HEK293 (cell line): ENCODE measurements around the gene ATP13A1.

Experiments
- GLIS1 ChIP-seq: fragments of 450-650 bp; formaldehyde crosslinking; IDR thresholded peaks from 2 replicates; pipeline ENCODE4 v1.5.1; 2016; ENCODE audit warnings: missing biosample characterization, missing genetic modification characterization
- KLF1 ChIP-seq: fragments of 450-650 bp; formaldehyde crosslinking; IDR thresholded peaks from 2 replicates; pipeline ENCODE4 v1.5.1; 2016; ENCODE audit warnings: missing biosample characterization, missing genetic modification characterization
- KLF9 ChIP-seq: fragments of 450-650 bp; formaldehyde crosslinking; IDR thresholded peaks from 2 replicates; pipeline ENCODE4 v1.5.1; 2016; ENCODE audit warnings: missing biosample characterization, missing genetic modification characterization, low read depth
- SP2 ChIP-seq: fragments of 450-650 bp; formaldehyde crosslinking; IDR thresholded peaks from 2 replicates; pipeline ENCODE4 v1.5.1; 2016; ENCODE audit warnings: missing biosample characterization, missing genetic modification characterization
- ZBTB1 ChIP-seq: fragments of 450-650 bp; formaldehyde crosslinking; IDR thresholded peaks from 2 replicates; pipeline ENCODE4 v1.5.1; 2016; ENCODE audit warnings: missing biosample characterization, missing genetic modification characterization
- ZBTB20 ChIP-seq: fragments of 450-650 bp; formaldehyde crosslinking; IDR thresholded peaks from 2 replicates; pipeline ENCODE4 v1.5.1; 2016; ENCODE audit warnings: missing biosample characterization, missing genetic modification characterization
- ZBTB8A ChIP-seq: fragments of 450-650 bp; formaldehyde crosslinking; IDR thresholded peaks from 2 replicates; pipeline ENCODE4 v1.5.1; 2016; ENCODE audit warnings: missing biosample characterization, missing genetic modification characterization
- ZEB2 ChIP-seq: fragments of 450-650 bp; formaldehyde crosslinking; IDR thresholded peaks from 2 replicates; pipeline ENCODE4 v1.5.1; 2016; ENCODE audit warnings: missing biosample characterization, missing genetic modification characterization
- ZFHX2 ChIP-seq: fragments of 450-650 bp; formaldehyde crosslinking; conservative IDR thresholded peaks from 2 replicates; pipeline ENCODE4 v1.5.1; 2016; ENCODE audit warnings: missing biosample characterization, missing genetic modification characterization
- ZIC2 ChIP-seq: fragments of 450-650 bp; formaldehyde crosslinking; IDR thresholded peaks from 2 replicates; pipeline ENCODE4 v1.5.1; 2016; ENCODE audit warnings: missing biosample characterization, missing genetic modification characterization
- ZNF341 ChIP-seq: fragments of 450-650 bp; formaldehyde crosslinking; IDR thresholded peaks from 2 replicates; pipeline ENCODE4; 2016; ENCODE audit warnings: low read depth, missing biosample characterization, missing genetic modification characterization
- ZNF48 ChIP-seq: fragments of 450-650 bp; formaldehyde crosslinking; IDR thresholded peaks from 2 replicates; pipeline ENCODE4 v1.5.1; 2016; ENCODE audit warnings: missing biosample characterization, missing genetic modification characterization
- ZNF501 ChIP-seq: fragments of 450-650 bp; formaldehyde crosslinking; IDR thresholded peaks from 2 replicates; pipeline ENCODE4 v1.5.1; 2016; ENCODE audit warnings: missing biosample characterization, missing genetic modification characterization
- ZNF561 ChIP-seq: fragments of 450-650 bp; IDR thresholded peaks from 2 replicates; pipeline ENCODE4 v1.5.1; 2018; ENCODE audit warnings: missing biosample characterization, missing genetic modification characterization, borderline replicate concordance
- ZNF596 ChIP-seq: fragments of 450-650 bp; IDR thresholded peaks from 2 replicates; pipeline ENCODE4 v1.5.0; 2018; ENCODE audit warnings: missing biosample characterization, mild to moderate bottlenecking, missing genetic modification characterization, moderate library complexity
- TF ChIP-seq, protein P1 (sequence below): fragments of 450-650 bp; formaldehyde crosslinking; conservative IDR thresholded peaks from 2 replicates; pipeline ENCODE4 v1.5.1; 2016; ENCODE audit warnings: low read depth, missing biosample characterization, missing genetic modification characterization
- TF ChIP-seq, protein P2 (sequence below): fragments of 450-650 bp; formaldehyde crosslinking; IDR thresholded peaks from 2 replicates; pipeline ENCODE4 v1.5.1; 2016; ENCODE audit warnings: missing biosample characterization, missing genetic modification characterization
- TF ChIP-seq, protein P3 (sequence below): fragments of 450-650 bp; formaldehyde crosslinking; IDR thresholded peaks from 2 replicates; pipeline ENCODE4 v1.5.1; 2016; ENCODE audit warnings: missing biosample characterization, missing genetic modification characterization
- TF ChIP-seq, protein P4 (sequence below): fragments of 450-650 bp; formaldehyde crosslinking; IDR thresholded peaks from 2 replicates; pipeline ENCODE4 v1.5.1; 2016; ENCODE audit warnings: missing biosample characterization, missing genetic modification characterization
- TF ChIP-seq, protein P5 (sequence below): fragments of 450-650 bp; formaldehyde crosslinking; optimal IDR thresholded peaks from 2 replicates; pipeline ENCODE3; 2016; ENCODE audit warnings: missing biosample characterization, mild to moderate bottlenecking, missing genetic modification characterization
- TF ChIP-seq, protein P6 (sequence below): fragments of 450-650 bp; formaldehyde crosslinking; IDR thresholded peaks from 2 replicates; pipeline ENCODE4 v1.5.1; 2017; ENCODE audit warnings: missing biosample characterization, missing genetic modification characterization

The ATP13A1 gene

DNA sequence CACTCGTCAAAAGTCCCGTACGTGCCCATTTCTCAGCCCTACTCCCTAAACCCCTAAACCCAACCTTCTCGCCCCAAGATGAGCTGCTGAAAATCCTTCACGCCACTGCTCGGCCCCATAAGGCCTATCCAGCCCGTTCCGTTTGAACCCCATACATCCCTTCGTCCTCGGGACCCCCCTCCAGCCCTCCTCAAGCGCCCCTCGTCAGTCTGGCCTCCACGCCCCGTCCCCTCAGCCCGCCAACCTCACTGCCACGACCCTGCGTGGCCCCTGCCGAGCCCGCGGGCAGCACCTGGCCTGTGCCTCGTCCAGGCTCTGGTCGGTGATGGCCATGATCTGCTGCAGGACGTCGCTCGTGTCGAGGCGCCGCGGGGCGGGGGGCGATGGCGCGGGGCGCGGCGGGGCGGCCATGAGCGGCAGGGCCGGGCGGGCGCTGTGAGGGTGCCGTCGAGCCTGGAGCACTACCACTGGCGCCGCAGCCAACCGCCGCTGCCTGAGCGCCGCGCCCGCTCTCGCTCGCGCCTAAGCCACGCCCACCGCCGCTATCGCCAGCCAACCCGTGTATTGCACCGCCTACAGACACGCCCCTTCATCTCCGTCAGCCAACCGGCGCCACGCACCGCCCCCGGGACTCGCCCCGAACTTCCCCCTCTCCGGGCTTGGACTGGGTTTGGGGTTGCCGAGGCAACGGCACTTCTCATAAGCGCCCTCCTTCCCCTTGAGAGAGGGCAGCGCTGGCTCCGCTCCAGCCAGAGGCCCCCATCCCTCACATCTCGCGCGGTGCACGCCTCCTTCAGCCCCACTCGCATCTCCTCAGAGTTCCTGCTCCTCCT lies 45.0 kb downstream of the ATP13A1 start, which contains the start of gene PBX4 (continued):
- TF ChIP-seq, protein P1, sequence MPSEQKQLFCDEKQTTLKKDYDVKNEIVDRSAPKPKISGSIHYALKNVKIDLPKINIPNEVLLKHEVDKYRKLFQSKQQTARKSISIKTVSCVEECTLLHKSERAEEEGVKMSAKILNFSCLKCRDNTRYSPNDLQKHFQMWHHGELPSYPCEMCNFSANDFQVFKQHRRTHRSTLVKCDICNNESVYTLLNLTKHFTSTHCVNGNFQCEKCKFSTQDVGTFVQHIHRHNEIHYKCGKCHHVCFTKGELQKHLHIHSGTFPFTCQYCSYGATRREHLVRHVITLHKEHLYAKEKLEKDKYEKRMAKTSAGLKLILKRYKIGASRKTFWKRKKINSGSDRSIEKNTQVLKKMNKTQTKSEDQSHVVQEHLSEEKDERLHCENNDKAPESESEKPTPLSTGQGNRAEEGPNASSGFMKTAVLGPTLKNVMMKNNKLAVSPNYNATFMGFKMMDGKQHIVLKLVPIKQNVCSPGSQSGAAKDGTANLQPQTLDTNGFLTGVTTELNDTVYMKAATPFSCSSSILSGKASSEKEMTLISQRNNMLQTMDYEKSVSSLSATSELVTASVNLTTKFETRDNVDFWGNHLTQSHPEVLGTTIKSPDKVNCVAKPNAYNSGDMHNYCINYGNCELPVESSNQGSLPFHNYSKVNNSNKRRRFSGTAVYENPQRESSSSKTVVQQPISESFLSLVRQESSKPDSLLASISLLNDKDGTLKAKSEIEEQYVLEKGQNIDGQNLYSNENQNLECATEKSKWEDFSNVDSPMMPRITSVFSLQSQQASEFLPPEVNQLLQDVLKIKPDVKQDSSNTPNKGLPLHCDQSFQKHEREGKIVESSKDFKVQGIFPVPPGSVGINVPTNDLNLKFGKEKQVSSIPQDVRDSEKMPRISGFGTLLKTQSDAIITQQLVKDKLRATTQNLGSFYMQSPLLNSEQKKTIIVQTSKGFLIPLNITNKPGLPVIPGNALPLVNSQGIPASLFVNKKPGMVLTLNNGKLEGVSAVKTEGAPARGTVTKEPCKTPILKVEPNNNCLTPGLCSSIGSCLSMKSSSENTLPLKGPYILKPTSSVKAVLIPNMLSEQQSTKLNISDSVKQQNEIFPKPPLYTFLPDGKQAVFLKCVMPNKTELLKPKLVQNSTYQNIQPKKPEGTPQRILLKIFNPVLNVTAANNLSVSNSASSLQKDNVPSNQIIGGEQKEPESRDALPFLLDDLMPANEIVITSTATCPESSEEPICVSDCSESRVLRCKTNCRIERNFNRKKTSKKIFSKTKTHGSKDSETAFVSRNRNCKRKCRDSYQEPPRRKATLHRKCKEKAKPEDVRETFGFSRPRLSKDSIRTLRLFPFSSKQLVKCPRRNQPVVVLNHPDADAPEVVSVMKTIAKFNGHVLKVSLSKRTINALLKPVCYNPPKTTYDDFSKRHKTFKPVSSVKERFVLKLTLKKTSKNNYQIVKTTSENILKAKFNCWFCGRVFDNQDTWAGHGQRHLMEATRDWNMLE (tag by site-specific recombination), result no peak
- TF ChIP-seq, protein P2, sequence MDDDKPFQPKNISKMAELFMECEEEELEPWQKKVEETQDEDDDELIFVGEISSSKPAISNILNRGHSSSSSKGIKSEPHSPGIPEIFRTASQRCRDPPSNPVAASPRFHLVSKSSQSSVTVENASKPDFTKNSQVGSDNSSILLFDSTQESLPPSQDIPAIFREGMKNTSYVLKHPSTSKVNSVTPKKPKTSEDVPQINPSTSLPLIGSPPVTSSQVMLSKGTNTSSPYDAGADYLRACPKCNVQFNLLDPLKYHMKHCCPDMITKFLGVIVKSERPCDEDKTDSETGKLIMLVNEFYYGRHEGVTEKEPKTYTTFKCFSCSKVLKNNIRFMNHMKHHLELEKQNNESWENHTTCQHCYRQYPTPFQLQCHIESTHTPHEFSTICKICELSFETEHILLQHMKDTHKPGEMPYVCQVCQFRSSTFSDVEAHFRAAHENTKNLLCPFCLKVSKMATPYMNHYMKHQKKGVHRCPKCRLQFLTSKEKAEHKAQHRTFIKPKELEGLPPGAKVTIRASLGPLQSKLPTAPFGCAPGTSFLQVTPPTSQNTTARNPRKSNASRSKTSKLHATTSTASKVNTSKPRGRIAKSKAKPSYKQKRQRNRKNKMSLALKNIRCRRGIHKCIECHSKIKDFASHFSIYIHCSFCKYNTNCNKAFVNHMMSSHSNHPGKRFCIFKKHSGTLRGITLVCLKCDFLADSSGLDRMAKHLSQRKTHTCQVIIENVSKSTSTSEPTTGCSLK (tag by site-specific recombination), result no peak
- TF ChIP-seq SP2 (peak; percentile 98), ZNF596 (tag by site-specific recombination) (peak; percentile 33; the same call in 1 of the 2 replicates), KLF9 (tag by site-specific recombination) (peak; percentile 53; the same call in 1 of the 2 replicates), ZNF561 (tag by site-specific recombination) (no peak), KLF1 (no peak), ZNF501 (tag by site-specific recombination) (no peak), GLIS1 (tag by site-specific recombination) (no peak), ZIC2 (0 out of 2 replicates have a peak, but pooled peaks have one; percentile 9), ZFHX2 (tag by site-specific recombination) (peak; percentile 48), ZNF48 (tag by site-specific recombination) (no peak), ZNF341 (tag by site-specific recombination) (peak; percentile 98), ZEB2 (tag by site-specific recombination) (no peak), ZBTB1 (no peak), ZBTB8A (peak; percentile 63), ZBTB20 (tag by site-specific recombination) (0 out of 2 replicates have a peak, but pooled peaks have one; percentile 7)
- TF ChIP-seq, protein P3, sequence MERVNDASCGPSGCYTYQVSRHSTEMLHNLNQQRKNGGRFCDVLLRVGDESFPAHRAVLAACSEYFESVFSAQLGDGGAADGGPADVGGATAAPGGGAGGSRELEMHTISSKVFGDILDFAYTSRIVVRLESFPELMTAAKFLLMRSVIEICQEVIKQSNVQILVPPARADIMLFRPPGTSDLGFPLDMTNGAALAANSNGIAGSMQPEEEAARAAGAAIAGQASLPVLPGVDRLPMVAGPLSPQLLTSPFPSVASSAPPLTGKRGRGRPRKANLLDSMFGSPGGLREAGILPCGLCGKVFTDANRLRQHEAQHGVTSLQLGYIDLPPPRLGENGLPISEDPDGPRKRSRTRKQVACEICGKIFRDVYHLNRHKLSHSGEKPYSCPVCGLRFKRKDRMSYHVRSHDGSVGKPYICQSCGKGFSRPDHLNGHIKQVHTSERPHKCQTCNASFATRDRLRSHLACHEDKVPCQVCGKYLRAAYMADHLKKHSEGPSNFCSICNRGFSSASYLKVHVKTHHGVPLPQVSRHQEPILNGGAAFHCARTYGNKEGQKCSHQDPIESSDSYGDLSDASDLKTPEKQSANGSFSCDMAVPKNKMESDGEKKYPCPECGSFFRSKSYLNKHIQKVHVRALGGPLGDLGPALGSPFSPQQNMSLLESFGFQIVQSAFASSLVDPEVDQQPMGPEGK, result peak; percentile 58
- TF ChIP-seq, protein P4, sequence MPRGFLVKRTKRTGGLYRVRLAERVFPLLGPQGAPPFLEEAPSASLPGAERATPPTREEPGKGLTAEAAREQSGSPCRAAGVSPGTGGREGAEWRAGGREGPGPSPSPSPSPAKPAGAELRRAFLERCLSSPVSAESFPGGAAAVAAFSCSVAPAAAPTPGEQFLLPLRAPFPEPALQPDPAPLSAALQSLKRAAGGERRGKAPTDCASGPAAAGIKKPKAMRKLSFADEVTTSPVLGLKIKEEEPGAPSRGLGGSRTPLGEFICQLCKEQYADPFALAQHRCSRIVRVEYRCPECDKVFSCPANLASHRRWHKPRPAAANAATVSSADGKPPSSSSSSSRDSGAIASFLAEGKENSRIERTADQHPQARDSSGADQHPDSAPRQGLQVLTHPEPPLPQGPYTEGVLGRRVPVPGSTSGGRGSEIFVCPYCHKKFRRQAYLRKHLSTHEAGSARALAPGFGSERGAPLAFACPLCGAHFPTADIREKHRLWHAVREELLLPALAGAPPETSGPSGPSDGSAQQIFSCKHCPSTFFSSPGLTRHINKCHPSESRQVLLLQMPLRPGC (tag by site-specific recombination), result no peak
- TF ChIP-seq, protein P5, sequence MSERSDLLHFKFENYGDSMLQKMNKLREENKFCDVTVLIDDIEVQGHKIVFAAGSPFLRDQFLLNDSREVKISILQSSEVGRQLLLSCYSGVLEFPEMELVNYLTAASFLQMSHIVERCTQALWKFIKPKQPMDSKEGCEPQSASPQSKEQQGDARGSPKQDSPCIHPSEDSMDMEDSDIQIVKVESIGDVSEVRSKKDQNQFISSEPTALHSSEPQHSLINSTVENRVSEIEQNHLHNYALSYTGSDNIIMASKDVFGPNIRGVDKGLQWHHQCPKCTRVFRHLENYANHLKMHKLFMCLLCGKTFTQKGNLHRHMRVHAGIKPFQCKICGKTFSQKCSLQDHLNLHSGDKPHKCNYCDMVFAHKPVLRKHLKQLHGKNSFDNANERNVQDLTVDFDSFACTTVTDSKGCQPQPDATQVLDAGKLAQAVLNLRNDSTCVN (tag by site-specific recombination), result peak; percentile 67
- TF ChIP-seq, protein P6, sequence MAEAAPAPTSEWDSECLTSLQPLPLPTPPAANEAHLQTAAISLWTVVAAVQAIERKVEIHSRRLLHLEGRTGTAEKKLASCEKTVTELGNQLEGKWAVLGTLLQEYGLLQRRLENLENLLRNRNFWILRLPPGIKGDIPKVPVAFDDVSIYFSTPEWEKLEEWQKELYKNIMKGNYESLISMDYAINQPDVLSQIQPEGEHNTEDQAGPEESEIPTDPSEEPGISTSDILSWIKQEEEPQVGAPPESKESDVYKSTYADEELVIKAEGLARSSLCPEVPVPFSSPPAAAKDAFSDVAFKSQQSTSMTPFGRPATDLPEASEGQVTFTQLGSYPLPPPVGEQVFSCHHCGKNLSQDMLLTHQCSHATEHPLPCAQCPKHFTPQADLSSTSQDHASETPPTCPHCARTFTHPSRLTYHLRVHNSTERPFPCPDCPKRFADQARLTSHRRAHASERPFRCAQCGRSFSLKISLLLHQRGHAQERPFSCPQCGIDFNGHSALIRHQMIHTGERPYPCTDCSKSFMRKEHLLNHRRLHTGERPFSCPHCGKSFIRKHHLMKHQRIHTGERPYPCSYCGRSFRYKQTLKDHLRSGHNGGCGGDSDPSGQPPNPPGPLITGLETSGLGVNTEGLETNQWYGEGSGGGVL (tag by site-specific recombination), result peak; percentile 7; the same call in 1 of the 2 replicates
- TF ChIP-seq, all 188 proteins: peak for 17
